IPS-15b (cell line): ENCODE data around the gene FUCA1.
"Not testable (repeated sequence)": the region's sequence is repeated elsewhere in the genome, so short reads cannot be mapped to it uniquely, and the experiment has no call there.

Experiments
- H3K27me3 ChIP-seq: one replicate; pipeline ENCODE4 v1.6.1; 2013; ENCODE audit warnings: low read length; ENCODE audit not compliant: control insufficient read depth, insufficient read depth
- H3K36me3 ChIP-seq: one replicate; pipeline ENCODE4 v1.6.1; 2013; ENCODE audit warnings: low read length; ENCODE audit not compliant: control insufficient read depth, insufficient read depth
- H3K4me1 ChIP-seq: one replicate; pipeline ENCODE4 v1.6.1; 2013; ENCODE audit warnings: mild to moderate bottlenecking, low read length; ENCODE audit not compliant: control insufficient read depth, insufficient read depth
- H3K4me3 ChIP-seq: one replicate; pipeline ENCODE4 v1.5.1; 2013; ENCODE audit warnings: low read depth, low read length
- H3K9ac ChIP-seq: one replicate; pipeline ENCODE4 v1.6.1; 2013; ENCODE audit warnings: low read depth, mild to moderate bottlenecking, low read length
- H3K9me3 ChIP-seq: one replicate; pipeline ENCODE4 v1.6.1; 2013; ENCODE audit warnings: mild to moderate bottlenecking, low read length; ENCODE audit not compliant: control insufficient read depth, insufficient read depth

FUCA1 gene

GRCh38 chr1:23826590-23826989, 41.5 kb downstream of the FUCA1 start:
- not testable (repeated sequence) for H3K36me3 ChIP-seq, H3K9me3 ChIP-seq, H3K9ac ChIP-seq, H3K4me3 ChIP-seq, H3K27me3 ChIP-seq, H3K4me1 ChIP-seq

GRCh38 chr1:23825762-23826522, 42.1 kb downstream of the FUCA1 start:
- H3K4me1 ChIP-seq, result no peaks in the 10 kb centered on the region
- no peaks in the 10 kb centered on the region for H3K27me3 ChIP-seq
- H3K36me3 ChIP-seq, result no peaks in the 10 kb centered on the region
- H3K9me3 ChIP-seq, result no peaks in the 10 kb centered on the region
- no peak overlapping the region for H3K9ac ChIP-seq
- peak overlapping the region; percentile 97 for H3K4me3 ChIP-seq

- no peaks in the 10 kb centered on the region for H3K4me1 ChIP-seq
- peak within 1 kb of the TSS; percentile 93 for H3K9ac ChIP-seq
- H3K9me3 ChIP-seq, result no peaks in the 10 kb centered on the region
- H3K27me3 ChIP-seq, result no peaks in the 10 kb centered on the region
- peak within 1 kb of the TSS; percentile 97 for H3K4me3 ChIP-seq
- H3K36me3 ChIP-seq, result no peaks in the 10 kb centered on the region
These were observed 42.9 kb downstream of the FUCA1 start, which contains the start of gene HMGCL for GRCh38 chr1:23825076-23825761. TSS of gene HMGCL (minus strand) at chr1:23825429. CDS start at chr1:23825415, 14 bp downstream.

GRCh38 chr1:23824711-23825075, 43.4 kb downstream of the FUCA1 start:
- no peaks in the 10 kb centered on the region for H3K4me1 ChIP-seq
- peak overlapping the region; percentile 93 for H3K9ac ChIP-seq
- no peaks in the 10 kb centered on the region for H3K9me3 ChIP-seq
- no peaks in the 10 kb centered on the region for H3K27me3 ChIP-seq
- no peaks in the 10 kb centered on the region for H3K36me3 ChIP-seq
- peak overlapping the region; percentile 97 for H3K4me3 ChIP-seq

- no peaks in the 10 kb centered on the region for H3K4me1 ChIP-seq
- no peak overlapping the region for H3K9ac ChIP-seq
- no peaks in the 10 kb centered on the region for H3K9me3 ChIP-seq
- no peaks in the 10 kb centered on the region for H3K27me3 ChIP-seq
- H3K4me3 ChIP-seq, result peak overlapping the region; percentile 97
- H3K36me3 ChIP-seq, result no peaks in the 10 kb centered on the region
These were observed 44.3 kb downstream of the FUCA1 start for GRCh38 chr1:23823767-23824166.

- Histone ChIP-seq H3K4me1 (no peaks in the 10 kb centered on the region), H3K4me3 (no peak overlapping the region), H3K36me3 (peaks cover 3% of the 10 kb centered on the region), H3K9me3 (no peaks in the 10 kb centered on the region), H3K27me3 (no peaks in the 10 kb centered on the region), H3K9ac (no peak overlapping the region)
These were observed 50.5 kb downstream of the FUCA1 start for GRCh38 chr1:23817633-23818032.

GRCh38 chr1:23816906-23817305, 51.2 kb downstream of the FUCA1 start:
- Histone ChIP-seq H3K9me3 (no peaks in the 10 kb centered on the region), H3K36me3 (peaks cover 3% of the 10 kb centered on the region), H3K9ac (no peak overlapping the region)

GRCh38 chr1:23816361-23816760, 51.7 kb downstream of the FUCA1 start:
- Histone ChIP-seq H3K4me1 (no peaks in the 10 kb centered on the region), H3K27me3 (no peaks in the 10 kb centered on the region), H3K9ac (no peak overlapping the region), H3K36me3 (peaks cover 3% of the 10 kb centered on the region), H3K9me3 (no peaks in the 10 kb centered on the region), H3K4me3 (no peak overlapping the region)

More at GRCh38 chr1:23816906-23817305, 51.2 kb downstream of the FUCA1 start:
- no peak overlapping the region for H3K4me3 ChIP-seq
- no peaks in the 10 kb centered on the region for H3K4me1 ChIP-seq
- H3K27me3 ChIP-seq, result no peaks in the 10 kb centered on the region

- Histone ChIP-seq H3K4me1 (peaks cover 3% of the 10 kb centered on the region), H3K9me3 (no peaks in the 10 kb centered on the region), H3K4me3 (no peak overlapping the region), H3K9ac (no peak overlapping the region), H3K27me3 (no peaks in the 10 kb centered on the region), H3K36me3 (peaks cover 3% of the 10 kb centered on the region)
These were observed 54.1 kb downstream of the FUCA1 start for GRCh38 chr1:23814016-23814415.

- H3K4me3 ChIP-seq, result no peak overlapping the region
- H3K9me3 ChIP-seq, result no peaks in the 10 kb centered on the region
- H3K4me1 ChIP-seq, result peaks cover 3% of the 10 kb centered on the region
- H3K27me3 ChIP-seq, result no peaks in the 10 kb centered on the region
- no peak overlapping the region for H3K9ac ChIP-seq
- H3K36me3 ChIP-seq, result peaks cover 3% of the 10 kb centered on the region
These were observed 57.1 kb downstream of the FUCA1 start for GRCh38 chr1:23810818-23811540.

- Histone ChIP-seq H3K36me3 (peaks cover 3% of the 10 kb centered on the region), H3K27me3 (no peaks in the 10 kb centered on the region), H3K4me3 (no peak overlapping the region), H3K4me1 (peaks cover 3% of the 10 kb centered on the region), H3K9ac (no peak overlapping the region), H3K9me3 (no peaks in the 10 kb centered on the region)
These were observed 58.3 kb downstream of the FUCA1 start for GRCh38 chr1:23809751-23810171.
